Measurements from ENCODE around the gene TMEM30B.
"Not testable (repeated sequence)": the region's sequence is repeated elsewhere in the genome, so short reads cannot be mapped to it uniquely, and the experiment has no call there.

TMEM30B gene

DNA sequence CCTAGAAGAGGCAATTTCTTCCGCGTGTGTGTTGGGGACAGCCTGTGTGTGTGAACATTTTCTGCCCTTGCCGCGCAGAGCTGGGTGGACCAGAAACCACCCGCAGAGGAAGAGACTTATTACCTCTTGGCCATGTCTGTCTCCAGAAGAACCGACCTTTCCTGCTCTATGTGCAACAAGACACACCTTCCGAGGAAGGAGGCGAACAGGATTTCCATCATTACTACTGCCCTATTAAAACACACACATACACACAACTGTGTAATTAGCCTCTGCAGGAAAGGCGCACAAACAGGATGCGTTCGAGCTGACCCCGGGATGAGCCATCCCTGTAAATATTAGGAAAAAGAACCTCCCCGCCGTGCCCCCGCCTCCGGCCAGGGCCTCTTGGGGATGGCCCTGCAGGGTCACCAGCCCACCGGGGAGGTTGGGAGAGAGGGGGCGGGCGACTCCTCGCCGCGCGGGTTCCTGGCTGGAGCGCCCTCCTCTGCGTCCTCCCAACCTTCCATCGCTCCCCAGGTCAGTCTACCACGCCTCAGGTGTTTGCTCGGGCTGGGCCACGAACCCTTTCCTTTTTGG, 39.8 kb upstream of the TMEM30B start:
- H3K4me3 ChIP-seq (ENCODE audit: low read depth, low read length): peak overlapping the region; percentile 45
- TF ChIP-seq, protein P1, sequence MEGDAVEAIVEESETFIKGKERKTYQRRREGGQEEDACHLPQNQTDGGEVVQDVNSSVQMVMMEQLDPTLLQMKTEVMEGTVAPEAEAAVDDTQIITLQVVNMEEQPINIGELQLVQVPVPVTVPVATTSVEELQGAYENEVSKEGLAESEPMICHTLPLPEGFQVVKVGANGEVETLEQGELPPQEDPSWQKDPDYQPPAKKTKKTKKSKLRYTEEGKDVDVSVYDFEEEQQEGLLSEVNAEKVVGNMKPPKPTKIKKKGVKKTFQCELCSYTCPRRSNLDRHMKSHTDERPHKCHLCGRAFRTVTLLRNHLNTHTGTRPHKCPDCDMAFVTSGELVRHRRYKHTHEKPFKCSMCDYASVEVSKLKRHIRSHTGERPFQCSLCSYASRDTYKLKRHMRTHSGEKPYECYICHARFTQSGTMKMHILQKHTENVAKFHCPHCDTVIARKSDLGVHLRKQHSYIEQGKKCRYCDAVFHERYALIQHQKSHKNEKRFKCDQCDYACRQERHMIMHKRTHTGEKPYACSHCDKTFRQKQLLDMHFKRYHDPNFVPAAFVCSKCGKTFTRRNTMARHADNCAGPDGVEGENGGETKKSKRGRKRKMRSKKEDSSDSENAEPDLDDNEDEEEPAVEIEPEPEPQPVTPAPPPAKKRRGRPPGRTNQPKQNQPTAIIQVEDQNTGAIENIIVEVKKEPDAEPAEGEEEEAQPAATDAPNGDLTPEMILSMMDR (IDR thresholded peaks at IDR 0.05; ENCODE audit: insufficient read depth, low read length, missing control alignments): no peak
- DNase-seq (ENCODE audit: low read depth, low spot score): no peak
- CTCF ChIA-PET: no interaction called here
- POLR2A ChIA-PET: no interaction called here

DNA sequence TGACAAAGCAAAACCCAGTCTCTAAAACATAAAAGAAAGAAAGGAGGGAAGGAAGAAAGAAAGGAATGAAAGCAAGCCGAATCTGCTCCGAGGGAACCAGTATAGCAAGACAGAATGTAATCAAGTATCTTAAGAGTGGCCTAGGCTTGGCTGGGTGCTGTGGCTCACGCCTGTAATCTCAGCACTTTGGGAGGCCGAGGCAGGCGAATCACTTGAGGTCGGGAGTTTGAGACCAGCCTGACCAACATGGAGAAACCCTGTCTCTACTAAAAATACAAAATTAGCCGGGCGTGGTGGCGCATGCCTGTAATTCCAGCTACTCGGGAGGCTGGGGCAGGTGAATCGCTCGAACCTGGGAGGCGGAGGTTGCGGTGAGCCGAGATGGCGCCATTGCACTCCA, 39.0 kb upstream of the TMEM30B start:
- CTCF ChIA-PET; H3K4me3 ChIP-seq (ENCODE audit: low read depth, low read length); POLR2A ChIA-PET; DNase-seq (ENCODE audit: low read depth, low spot score): not testable (repeated sequence)

DNA sequence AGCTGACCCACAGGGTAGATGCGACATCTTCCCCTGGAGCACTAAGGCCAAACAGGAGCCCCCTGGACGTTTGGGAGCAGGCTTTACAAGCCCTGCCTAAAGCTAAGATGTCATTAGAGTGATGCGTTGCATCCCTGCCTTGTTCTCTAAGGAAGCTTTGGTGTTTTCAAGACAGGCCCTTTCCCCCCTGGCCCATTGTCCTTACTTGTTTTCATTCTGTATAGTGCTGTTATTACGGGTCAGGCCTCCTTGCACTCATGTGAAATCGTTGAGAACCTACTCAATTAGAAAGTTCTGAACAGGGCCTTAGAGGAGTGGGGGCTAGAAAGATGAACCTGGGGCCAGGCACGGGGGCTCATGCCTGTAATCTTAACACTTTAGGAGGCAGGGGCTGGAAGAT, 38.6 kb upstream of the TMEM30B start:
- TF ChIP-seq, protein P1 (IDR thresholded peaks at IDR 0.05; ENCODE audit: insufficient read depth, low read length, missing control alignments): no peak
- no peak overlapping the region for H3K4me3 ChIP-seq (ENCODE audit: low read depth, low read length)
- POLR2A ChIA-PET: no interaction called here
- CTCF ChIA-PET: no interaction called here
- DNase-seq (ENCODE audit: low read depth, low spot score): no peak

DNA sequence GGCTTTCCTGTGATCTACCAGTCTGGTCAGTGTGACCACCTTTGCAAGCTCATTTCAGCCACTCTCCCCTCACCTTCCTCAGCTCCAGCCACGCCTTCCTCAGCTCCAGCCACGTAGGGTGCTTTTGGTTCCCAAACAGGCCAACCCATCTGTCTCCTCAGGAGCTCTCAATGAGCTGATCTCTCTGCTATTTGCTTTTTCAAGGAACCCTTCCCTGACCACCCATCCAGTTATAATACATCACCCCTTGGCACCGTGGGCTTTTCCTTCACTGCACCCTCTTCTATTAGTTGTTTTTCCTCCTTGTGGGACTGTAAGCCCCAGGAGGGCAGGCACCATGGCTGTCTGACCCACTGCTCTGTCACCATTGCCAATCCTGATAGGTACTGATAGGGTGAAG, 37.9 kb upstream of the TMEM30B start:
- TF ChIP-seq, protein P1 (IDR thresholded peaks at IDR 0.05; ENCODE audit: insufficient read depth, low read length, missing control alignments): no peak
- ChIA-PET CTCF (no interaction called here), POLR2A (no interaction called here)
- H3K4me3 ChIP-seq (ENCODE audit: low read depth, low read length): no peak overlapping the region
- DNase-seq (ENCODE audit: low read depth, low spot score): no peak

DNA sequence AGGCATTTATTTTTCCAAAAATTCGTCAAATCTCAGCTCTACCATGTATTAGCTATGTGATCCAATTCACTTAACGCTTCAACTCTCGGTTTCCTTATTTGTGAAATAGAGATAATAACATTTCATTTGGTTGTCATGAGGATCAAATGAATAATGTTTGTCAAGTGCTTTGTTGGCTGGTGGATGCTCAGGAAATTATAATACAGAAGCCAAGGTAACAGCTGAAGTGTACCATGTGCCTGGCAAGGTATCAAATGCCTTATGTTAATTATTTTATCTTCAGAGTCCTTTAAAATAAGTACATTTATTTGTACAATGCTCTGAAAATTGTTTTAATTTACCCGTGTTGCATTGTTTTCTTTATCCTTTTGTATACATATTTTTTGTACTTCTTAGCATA, 34.2 kb upstream of the TMEM30B start:
- POLR2A ChIA-PET: no interaction called here
- H3K4me3 ChIP-seq (ENCODE audit: low read depth, low read length): no peak overlapping the region
- CTCF ChIA-PET: interaction anchor here (1.0 to 1.1 kb wide), 2 partner anchors 18 to 35 kb away, joined by 3 read pairs; no protein-coding TSS in a partner anchor
- no peak for DNase-seq (ENCODE audit: low read depth, low spot score)
- TF ChIP-seq, protein P1 (IDR thresholded peaks at IDR 0.05; ENCODE audit: insufficient read depth, low read length, missing control alignments): no peak

DNA sequence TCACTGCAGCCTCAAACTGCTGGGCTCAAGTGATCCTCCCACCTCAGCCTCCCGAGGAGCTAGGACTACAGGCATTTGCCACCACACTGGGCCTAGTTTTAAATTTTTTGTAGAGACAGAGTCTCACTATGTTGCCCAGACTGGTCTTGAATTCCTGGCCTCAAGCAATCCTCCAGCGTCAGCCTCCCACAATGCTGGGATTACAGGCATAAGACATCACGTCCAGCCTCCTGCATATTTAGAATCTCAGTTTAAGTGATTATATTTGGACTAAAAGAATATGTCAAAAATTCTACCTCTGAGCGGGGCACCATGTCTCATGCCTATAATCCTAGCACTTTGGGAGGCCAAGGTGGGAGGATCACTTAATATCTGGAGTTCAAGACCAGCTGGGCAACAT, 27.6 kb upstream of the TMEM30B start:
- CTCF ChIA-PET: interaction anchor here (1.9 to 2.3 kb wide), 2 partner anchors 12 to 529 kb away, joined by 5 to 7 read pairs; no protein-coding TSS in a partner anchor
- DNase-seq (ENCODE audit: low read depth, low spot score); H3K4me3 ChIP-seq (ENCODE audit: low read depth, low read length); POLR2A ChIA-PET: not testable (repeated sequence)

DNA sequence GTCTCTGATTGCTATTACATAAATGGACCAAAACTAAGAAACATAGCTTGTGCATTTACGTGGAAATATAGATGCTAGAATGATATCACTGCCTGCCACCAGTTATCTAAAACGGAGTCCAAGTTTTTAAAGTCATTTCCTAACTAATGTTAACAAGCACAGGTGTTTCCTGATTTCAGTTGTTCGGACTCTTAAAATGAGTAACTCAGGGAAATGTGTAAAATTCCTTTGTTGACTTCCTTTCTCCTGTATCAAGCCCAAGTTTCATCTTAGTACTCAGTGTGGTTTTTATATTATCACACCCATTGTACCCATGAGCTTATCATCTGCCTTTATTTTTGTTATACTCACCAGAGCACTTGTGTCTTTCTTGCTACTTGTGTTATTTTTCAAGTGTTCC, 27.1 kb upstream of the TMEM30B start:
- POLR2A ChIA-PET: no interaction called here

More for the DNA sequence above, 27.1 kb upstream of the TMEM30B start:
- no peak overlapping the region for H3K4me3 ChIP-seq (ENCODE audit: low read depth, low read length)
- no peak for DNase-seq (ENCODE audit: low read depth, low spot score)
- TF ChIP-seq, protein P1 (IDR thresholded peaks at IDR 0.05; ENCODE audit: insufficient read depth, low read length, missing control alignments): no peak
- CTCF ChIA-PET: interaction anchor here (1.2 to 2.3 kb wide), 2 partner anchors 12 to 530 kb away, joined by 4 to 7 read pairs; no protein-coding TSS in a partner anchor
